Vagina (tissue), 2 donors: ENCODE data around the gene ZBTB24.
A peak's percentile ranks its signal among the peaks of the same experiment; 100 is the strongest.

ENCODE experiments used
- CTCF ChIP-seq, 3 experiments: fragments of 450-650 bp in 2 of 3; fragments of 200-600 bp in 1 of 3; sonication (generic) in 1 of 3; IDR thresholded peaks; one replicate each; pipeline ENCODE4 v1.5.1; 2017 to 2019; ENCODE audit warnings: antibody characterized with exemption in 3 of 3, mild to moderate bottlenecking in 2 of 3, moderate library complexity in 2 of 3
- POLR2A ChIP-seq, 2 donors: fragments of 450-650 bp; IDR thresholded peaks; one replicate each; pipeline ENCODE4 v1.6.1; 2017; ENCODE audit warnings: antibody characterized with exemption in 2 of 2, mild to moderate bottlenecking in 2 of 2, moderate library complexity in 2 of 2
- POLR2AphosphoS5 ChIP-seq, 2 donors: sonication (generic); formaldehyde crosslinking; IDR thresholded peaks; one replicate each; pipeline ENCODE4 v1.9.0; 2017; ENCODE audit warnings: antibody characterized with exemption in 2 of 2, mild to moderate bottlenecking in 2 of 2, low read depth in 1 of 2; ENCODE audit not compliant: insufficient read depth in 1 of 2

GRCh38 chr6:109526905-109527628 is 44.0 kb upstream of the ZBTB24 start:
- TF ChIP-seq CTCF (IDR thresholded peaks at IDR 0.05) (peak in 2 of 3 experiments; percentile 24 to 41), POLR2A (IDR thresholded peaks at IDR 0.05) (no peak), POLR2AphosphoS5 (IDR thresholded peaks at IDR 0.05; ENCODE audit: insufficient read depth in 1 of 2, low read depth in 1 of 2) (no peak)
